ENCODE measurements around the gene IL16.
"Not testable (repeated sequence)": the region's sequence is repeated elsewhere in the genome, so short reads cannot be mapped to it uniquely, and the experiment has no call there.

Gene IL16

GRCh38 chr15:81196576-81197254, at the start of gene IL16:
Gene IL16, plus strand, starts transcription at chr15:81196879. Its CDS starts 28,521 bp downstream, at chr15:81225400.
- Mint-ChIP-seq H3K27ac (no peak within 1 kb of the TSS), H3K4me3 (no peak within 1 kb of the TSS), H3K9me3 (no peaks in the 10 kb centered on the region), H3K27me3 (peaks cover 46% of the 10 kb centered on the region), H3K36me3 (no peaks in the 10 kb centered on the region), H3K4me1 (peaks cover 4% of the 10 kb centered on the region)
- CTCF ChIA-PET: no interaction called here
- no peak for DNase-seq

DNA sequence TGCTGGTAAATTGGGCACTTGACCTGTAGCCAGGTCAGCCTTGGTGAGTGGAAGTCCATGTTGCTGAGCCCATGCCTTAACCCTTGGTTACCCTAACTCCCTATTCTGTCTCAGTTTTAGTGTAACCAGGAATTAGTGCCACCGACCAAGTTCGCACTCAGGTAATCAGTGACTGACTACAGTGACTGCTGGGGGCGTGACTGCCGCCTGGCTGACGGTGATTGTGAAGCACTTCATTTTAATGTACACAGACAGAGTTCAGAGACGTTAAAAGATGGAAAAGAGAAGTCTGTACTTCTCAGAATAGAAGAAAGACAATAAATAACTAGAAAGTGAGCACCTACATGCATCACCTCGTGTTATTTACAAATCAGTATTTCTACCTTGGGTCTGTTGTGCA, 45.3 kb upstream of the IL16 start:
- Mint-ChIP-seq H3K27ac (no peak overlapping the region), H3K9me3 (no peaks in the 10 kb centered on the region), H3K4me1 (peaks cover 7% of the 10 kb centered on the region), H3K4me3 (no peak overlapping the region), H3K27me3 (peaks cover 12% of the 10 kb centered on the region), H3K36me3 (no peaks in the 10 kb centered on the region)
- no peak for DNase-seq
- CTCF ChIA-PET: interaction anchor here (0.5 to 13.0 kb wide), 2 partner anchors 11 to 116 kb away, joined by 3 to 262 read pairs; no protein-coding TSS in a partner anchor

DNA sequence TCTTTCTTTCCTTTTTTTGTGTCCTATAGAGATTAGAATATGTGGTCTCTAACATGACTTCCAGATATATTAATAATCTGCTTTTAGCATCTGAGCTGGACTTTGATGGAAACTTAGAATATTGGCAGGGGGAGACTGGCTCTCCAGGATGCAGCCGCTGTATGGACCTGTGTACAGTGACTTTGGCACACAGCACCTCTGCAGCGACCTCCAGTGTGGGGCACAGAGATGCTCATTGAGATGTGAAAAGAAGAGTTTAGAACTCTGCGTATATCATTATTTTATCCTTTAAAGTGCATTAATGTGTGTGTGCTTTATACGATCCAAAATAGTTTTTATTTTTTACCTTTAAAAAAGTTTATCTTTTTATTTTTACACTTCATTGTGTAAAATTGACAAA, 44.3 kb upstream of the IL16 start:
- CTCF ChIA-PET: interaction anchor here (0.8 to 13.0 kb wide), 4 partner anchors 44 to 256 kb away, joined by 3 to 262 read pairs (median 4); no protein-coding TSS in a partner anchor
- DNase-seq: no peak
- H3K27ac Mint-ChIP-seq: no peak overlapping the region
- H3K36me3 Mint-ChIP-seq: no peaks in the 10 kb centered on the region
- H3K9me3 Mint-ChIP-seq: no peaks in the 10 kb centered on the region
- H3K4me3 Mint-ChIP-seq: no peak overlapping the region
- H3K27me3 Mint-ChIP-seq: peaks cover 15% of the 10 kb centered on the region
- peaks cover 16% of the 10 kb centered on the region for H3K4me1 Mint-ChIP-seq

DNA sequence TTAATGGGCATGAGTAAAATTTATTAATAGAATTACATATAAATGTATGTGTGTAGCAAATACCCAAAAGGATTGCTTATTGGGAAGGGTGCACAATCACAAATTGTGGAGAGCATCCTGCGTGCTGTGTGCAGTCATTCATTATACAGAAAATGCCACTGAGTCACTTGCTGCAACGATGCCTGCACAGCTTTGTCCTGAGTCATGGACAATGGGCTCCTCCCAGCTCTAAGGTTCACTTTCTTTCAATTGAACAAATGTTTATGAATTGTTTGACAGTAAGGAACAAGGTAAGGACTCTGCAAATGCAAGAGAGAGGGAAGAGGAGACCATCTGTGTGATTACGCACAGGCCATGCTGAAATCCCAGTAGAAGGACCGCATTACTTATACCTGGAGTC, 43.9 kb upstream of the IL16 start:
- CTCF ChIA-PET: interaction anchor here (0.8 to 13.0 kb wide), 4 partner anchors 44 to 256 kb away, joined by 3 to 262 read pairs (median 4); no protein-coding TSS in a partner anchor
- no peak for DNase-seq
- Mint-ChIP-seq H3K9me3 (no peaks in the 10 kb centered on the region), H3K4me1 (peaks cover 17% of the 10 kb centered on the region), H3K4me3 (no peak overlapping the region), H3K36me3 (no peaks in the 10 kb centered on the region), H3K27me3 (peaks cover 17% of the 10 kb centered on the region), H3K27ac (no peak overlapping the region)

GRCh38 chr15:81155375-81156218, 41.1 kb upstream of the IL16 start:
- Mint-ChIP-seq H3K27me3 (peaks cover 14% of the 10 kb centered on the region), H3K4me3 (no peak overlapping the region), H3K36me3 (no peaks in the 10 kb centered on the region), H3K27ac (peak overlapping the region; percentile 40), H3K4me1 (peaks cover 23% of the 10 kb centered on the region), H3K9me3 (no peaks in the 10 kb centered on the region)
- DNase-seq: peak; percentile 47
- CTCF ChIA-PET: interaction anchor here (0.8 to 13.0 kb wide), 17 partner anchors 10 to 792 kb away, joined by 3 to 262 read pairs (median 4); no protein-coding TSS in a partner anchor

DNA sequence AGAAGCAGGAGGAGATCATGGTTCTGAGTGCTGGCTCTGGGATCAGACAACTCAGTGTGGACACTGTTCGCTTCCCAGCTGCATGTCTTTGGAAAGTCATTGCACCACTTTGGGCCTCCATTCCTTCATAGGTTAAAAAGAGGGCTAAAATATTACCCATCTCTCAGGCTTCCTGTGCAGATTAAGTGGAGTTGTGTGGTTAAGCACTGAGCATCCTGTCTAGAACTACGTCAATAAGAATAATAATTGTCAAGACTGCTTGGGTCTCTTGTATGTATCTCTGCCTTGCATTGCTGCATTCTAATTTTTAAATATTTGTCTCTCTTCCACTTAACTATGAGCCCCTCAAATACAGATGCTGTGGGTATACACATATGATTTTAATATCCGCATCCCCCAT, 40.4 kb upstream of the IL16 start:
- no peak for DNase-seq
- CTCF ChIA-PET: interaction anchor here (0.8 to 13.0 kb wide), 15 partner anchors 11 to 436 kb away, joined by 3 to 262 read pairs (median 4); no protein-coding TSS in a partner anchor
- Mint-ChIP-seq H3K36me3 (no peaks in the 10 kb centered on the region), H3K9me3 (no peaks in the 10 kb centered on the region), H3K27ac (peak overlapping the region; percentile 40), H3K4me1 (peaks cover 30% of the 10 kb centered on the region), H3K4me3 (no peak overlapping the region), H3K27me3 (peaks cover 17% of the 10 kb centered on the region)

- DNase-seq: no peak
- no peaks in the 10 kb centered on the region for H3K36me3 Mint-ChIP-seq
- H3K4me3 Mint-ChIP-seq: no peak overlapping the region
- peaks cover 23% of the 10 kb centered on the region for H3K27me3 Mint-ChIP-seq
- CTCF ChIA-PET: interaction anchor here (2.2 to 13.0 kb wide), 2 partner anchors 11 to 110 kb away, joined by 10 to 262 read pairs; no protein-coding TSS in a partner anchor
- no peaks in the 10 kb centered on the region for H3K9me3 Mint-ChIP-seq
- H3K27ac Mint-ChIP-seq: no peak overlapping the region
- H3K4me1 Mint-ChIP-seq: peaks cover 41% of the 10 kb centered on the region
Observed at GRCh38 chr15:81157195-81157938, 39.3 kb upstream of the IL16 start.

- H3K9me3 Mint-ChIP-seq: no peaks in the 10 kb centered on the region
- no peaks in the 10 kb centered on the region for H3K36me3 Mint-ChIP-seq
- H3K4me3 Mint-ChIP-seq: no peak overlapping the region
- H3K4me1 Mint-ChIP-seq: peaks cover 43% of the 10 kb centered on the region
- no peak overlapping the region for H3K27ac Mint-ChIP-seq
- CTCF ChIA-PET: interaction anchor here (13.0 kb wide), 1 partner anchor 109 kb away, joined by 262 read pairs; no protein-coding TSS in a partner anchor
- no peak for DNase-seq
- peaks cover 25% of the 10 kb centered on the region for H3K27me3 Mint-ChIP-seq
Observed at GRCh38 chr15:81157939-81158223, 38.8 kb upstream of the IL16 start.

DNA sequence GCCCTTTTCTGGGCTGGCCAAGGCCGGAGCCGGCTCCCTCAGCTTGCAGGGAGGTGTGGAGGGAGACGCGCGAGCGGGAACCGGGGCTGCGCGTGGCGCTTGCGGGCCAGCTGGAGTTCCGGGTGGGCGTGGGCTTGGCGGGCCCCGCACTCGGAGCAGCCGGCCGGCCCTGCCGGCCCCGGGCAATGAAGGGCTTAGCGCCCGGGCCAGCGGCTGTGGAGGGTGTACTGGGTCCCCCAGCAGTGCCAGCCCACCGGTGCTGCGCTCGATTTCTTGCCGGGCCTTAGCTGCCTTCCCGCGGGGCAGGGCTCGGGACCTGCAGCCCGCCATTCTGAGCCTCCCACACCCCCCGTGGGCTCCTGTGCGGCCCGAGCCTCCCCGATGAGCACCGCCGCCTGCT, 38.1 kb upstream of the IL16 start:
- H3K4me1 Mint-ChIP-seq: peaks cover 43% of the 10 kb centered on the region
- CTCF ChIA-PET: interaction anchor here (13.0 kb wide), 1 partner anchor 109 kb away, joined by 262 read pairs; no protein-coding TSS in a partner anchor
- H3K36me3 Mint-ChIP-seq, DNase-seq, H3K4me3 Mint-ChIP-seq, H3K9me3 Mint-ChIP-seq, H3K27ac Mint-ChIP-seq: not testable (repeated sequence)
- peaks cover 23% of the 10 kb centered on the region for H3K27me3 Mint-ChIP-seq

DNA sequence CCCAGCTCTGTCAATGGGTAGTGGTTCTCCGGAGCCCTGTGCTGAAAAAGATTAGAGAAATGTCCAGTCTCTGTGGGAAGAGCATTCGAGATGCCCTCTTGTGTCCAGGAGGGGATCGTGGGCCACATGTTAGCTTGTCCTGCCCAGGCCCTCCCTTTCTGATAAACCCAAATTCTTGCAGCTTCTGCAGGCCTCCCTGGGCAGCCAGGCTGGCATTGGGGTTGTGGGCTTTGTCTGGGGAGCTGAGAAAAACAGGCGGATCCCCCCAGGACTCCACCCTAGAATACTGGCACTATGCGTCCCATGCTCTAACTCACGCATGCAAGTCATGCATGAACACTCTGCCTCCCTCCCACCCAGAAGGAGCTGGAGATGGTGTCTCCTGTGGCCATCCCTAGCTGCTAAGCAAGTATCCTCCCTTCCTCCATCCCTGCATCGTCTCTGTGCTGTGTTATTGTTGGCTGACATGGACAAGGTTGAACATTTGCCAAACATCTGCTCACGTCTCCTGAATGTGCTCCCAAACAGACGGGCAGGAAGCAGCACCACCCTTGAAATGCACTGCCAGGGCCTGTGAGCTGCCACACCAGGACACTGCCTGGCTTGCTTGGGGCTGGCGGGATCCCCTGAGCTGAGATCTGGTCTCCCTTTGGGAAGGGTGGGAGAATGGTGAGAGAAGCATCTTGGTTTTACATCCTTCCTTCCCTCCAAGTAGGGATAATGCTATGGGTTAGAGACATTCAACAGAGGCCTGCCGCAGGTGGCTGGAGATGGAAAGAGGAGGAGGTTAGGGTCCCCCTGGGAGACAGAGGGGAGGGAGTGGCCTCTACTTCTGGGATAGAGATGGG, 36.1 kb upstream of the IL16 start:
- peaks cover 25% of the 10 kb centered on the region for H3K27me3 Mint-ChIP-seq
- H3K9me3 Mint-ChIP-seq: no peaks in the 10 kb centered on the region
- no peak for DNase-seq
- peaks cover 60% of the 10 kb centered on the region for H3K4me1 Mint-ChIP-seq
- H3K36me3 Mint-ChIP-seq: no peaks in the 10 kb centered on the region
- CTCF ChIA-PET: interaction anchor here (0.6 to 13.0 kb wide), 4 partner anchors 12 to 107 kb away, joined by 3 to 262 read pairs (median 4); no protein-coding TSS in a partner anchor
- peak overlapping the region; percentile 74 for H3K27ac Mint-ChIP-seq
- no peak overlapping the region for H3K4me3 Mint-ChIP-seq

- Mint-ChIP-seq H3K27ac (peak overlapping the region; percentile 74), H3K36me3 (no peaks in the 10 kb centered on the region), H3K4me1 (peaks cover 62% of the 10 kb centered on the region), H3K4me3 (no peak overlapping the region), H3K27me3 (peaks cover 25% of the 10 kb centered on the region), H3K9me3 (no peaks in the 10 kb centered on the region)
- CTCF ChIA-PET: interaction anchor here (0.9 to 13.0 kb wide), 3 partner anchors 12 to 106 kb away, joined by 3 to 262 read pairs (median 6); no protein-coding TSS in a partner anchor
- peak; percentile 46 for DNase-seq
Observed at GRCh38 chr15:81161160-81161673, 35.5 kb upstream of the IL16 start.

GRCh38 chr15:81161851-81162250, 34.8 kb upstream of the IL16 start:
- CTCF ChIA-PET: interaction anchor here (13.0 kb wide), 1 partner anchor 105 kb away, joined by 262 read pairs; no protein-coding TSS in a partner anchor
- H3K27ac Mint-ChIP-seq: peak overlapping the region; percentile 42
- H3K4me1 Mint-ChIP-seq: peaks cover 61% of the 10 kb centered on the region
- no peak overlapping the region for H3K4me3 Mint-ChIP-seq
- H3K36me3 Mint-ChIP-seq: no peaks in the 10 kb centered on the region
- H3K27me3 Mint-ChIP-seq: peaks cover 25% of the 10 kb centered on the region
- no peak for DNase-seq
- H3K9me3 Mint-ChIP-seq: no peaks in the 10 kb centered on the region
